Stimulated activated naive CD4-positive, alpha-beta T cell treated with Interleukin-2 at 50 U/mL for 16 hours (primary cell): ENCODE data around the gene HSPB3.
"Not testable (repeated sequence)": the region's sequence is repeated elsewhere in the genome, so short reads cannot be mapped to it uniquely, and the experiment has no call there.

Experiments used
- DNase-seq: peaks from one replicate; lab custom pipeline; 2025; lab: John Stamatoyannopoulos, UW

HSPB3 gene

GRCh38 chr5:54455413-54456157, at the start of gene HSPB3:
TSS of gene HSPB3 (plus strand) at chr5:54455699. CDS start at chr5:54455790, 91 bp downstream.
- DNase-seq = no peak

- no peak for DNase-seq
Observed at GRCh38 chr5:54411176-54411575, 44.3 kb upstream of the HSPB3 start.

GRCh38 chr5:54412913-54413312, 42.6 kb upstream of the HSPB3 start:
- no peak for DNase-seq

GRCh38 chr5:54415147-54415546, 40.4 kb upstream of the HSPB3 start:
- no peak for DNase-seq

- DNase-seq = no peak
Observed at GRCh38 chr5:54415896-54416601, 39.5 kb upstream of the HSPB3 start.

GRCh38 chr5:54419573-54420423, 35.7 kb upstream of the HSPB3 start:
- not testable (repeated sequence) for DNase-seq

- DNase-seq = not testable (repeated sequence)
Observed at GRCh38 chr5:54420511-54420910, 35.0 kb upstream of the HSPB3 start.

- DNase-seq = no peak
Observed at GRCh38 chr5:54421976-54422375, 33.5 kb upstream of the HSPB3 start.

- no peak for DNase-seq
Observed at GRCh38 chr5:54425258-54425657, 30.2 kb upstream of the HSPB3 start.

GRCh38 chr5:54426209-54426608, 29.3 kb upstream of the HSPB3 start:
- no peak for DNase-seq

GRCh38 chr5:54434650-54435049, 20.8 kb upstream of the HSPB3 start:
- not testable (repeated sequence) for DNase-seq

- no peak for DNase-seq
Observed at GRCh38 chr5:54438620-54439389, 16.7 kb upstream of the HSPB3 start.

GRCh38 chr5:54440456-54440893, 15.0 kb upstream of the HSPB3 start:
- DNase-seq = no peak

GRCh38 chr5:54442271-54442670, 13.2 kb upstream of the HSPB3 start:
- no peak for DNase-seq

GRCh38 chr5:54443270-54443669, 12.2 kb upstream of the HSPB3 start:
- DNase-seq = no peak

- no peak for DNase-seq
Observed at GRCh38 chr5:54445691-54446378, 9.7 kb upstream of the HSPB3 start.

- DNase-seq = no peak
Observed at GRCh38 chr5:54446379-54446732, 9.1 kb upstream of the HSPB3 start.

- DNase-seq = no peak
Observed at GRCh38 chr5:54449923-54450322, 5.6 kb upstream of the HSPB3 start.

GRCh38 chr5:54450542-54450941, 5.0 kb upstream of the HSPB3 start:
- no peak for DNase-seq

- no peak for DNase-seq
Observed at GRCh38 chr5:54453046-54453445, 2.5 kb upstream of the HSPB3 start.

GRCh38 chr5:54454602-54455001, 897 bp upstream of the HSPB3 start:
- no peak for DNase-seq
